ENCODE measurements around the gene ZNF182. TPM values are rescaled to one million over a fixed set of nuclear protein-coding genes. Genes with fewer than 3 reads are reported as not detected.
"Not testable (repeated sequence)": the region's sequence is repeated elsewhere in the genome, so short reads cannot be mapped to it uniquely, and the experiment has no call there.

ZNF182 gene
- total RNA-seq, 1 donor: 4.6 TPM

- not testable (repeated sequence) for H3K27me3 ChIP-seq (ENCODE audit: insufficient read depth, low read length); H3K9me3 ChIP-seq (ENCODE audit: low read depth, low read length); H3K4me3 ChIP-seq (ENCODE audit: low read length); H3K4me1 ChIP-seq (ENCODE audit: insufficient read depth, low read length)
Measured at GRCh38 chrX:48016583-48017310, 13.0 kb upstream of the ZNF182 start.

- H3K4me3 ChIP-seq (ENCODE audit: low read length); H3K9me3 ChIP-seq (ENCODE audit: low read depth, low read length); H3K27me3 ChIP-seq (ENCODE audit: insufficient read depth, low read length); H3K4me1 ChIP-seq (ENCODE audit: insufficient read depth, low read length): not testable (repeated sequence)
Measured at GRCh38 chrX:48009445-48009960, 5.7 kb upstream of the ZNF182 start.

- not testable (repeated sequence) for H3K9me3 ChIP-seq (ENCODE audit: low read depth, low read length); H3K4me1 ChIP-seq (ENCODE audit: insufficient read depth, low read length); H3K4me3 ChIP-seq (ENCODE audit: low read length); H3K27me3 ChIP-seq (ENCODE audit: insufficient read depth, low read length)
Measured at GRCh38 chrX:48006688-48007087, 2.9 kb upstream of the ZNF182 start, which contains the start of gene SPACA5. TSS of gene SPACA5 (plus strand) at chrX:48006988. CDS start at chrX:48007803, 815 bp downstream.

- Histone ChIP-seq H3K4me3 (ENCODE audit: low read length) (peak overlapping the region; percentile 66), H3K27me3 (ENCODE audit: insufficient read depth, low read length) (no peaks in the 10 kb centered on the region), H3K4me1 (ENCODE audit: insufficient read depth, low read length) (peaks cover 8% of the 10 kb centered on the region), H3K9me3 (ENCODE audit: low read depth, low read length) (no peaks in the 10 kb centered on the region)
Measured at GRCh38 chrX:48003367-48003757, 427 bp downstream of the ZNF182 start.

GRCh38 chrX:48002929-48003328 lies 860 bp downstream of the ZNF182 start:
- no peaks in the 10 kb centered on the region for H3K9me3 ChIP-seq (ENCODE audit: low read depth, low read length)
- peaks cover 8% of the 10 kb centered on the region for H3K4me1 ChIP-seq (ENCODE audit: insufficient read depth, low read length)
- no peaks in the 10 kb centered on the region for H3K27me3 ChIP-seq (ENCODE audit: insufficient read depth, low read length)
- peak overlapping the region; percentile 66 for H3K4me3 ChIP-seq (ENCODE audit: low read length)

- Histone ChIP-seq H3K4me3 (ENCODE audit: low read length) (no peak overlapping the region), H3K27me3 (ENCODE audit: insufficient read depth, low read length) (no peaks in the 10 kb centered on the region), H3K4me1 (ENCODE audit: insufficient read depth, low read length) (peaks cover 8% of the 10 kb centered on the region)
Measured at GRCh38 chrX:48002319-48002718, 1.5 kb downstream of the ZNF182 start.

GRCh38 chrX:48001260-48001659 lies 2.5 kb downstream of the ZNF182 start:
- H3K4me1 ChIP-seq (ENCODE audit: insufficient read depth, low read length): peaks cover 8% of the 10 kb centered on the region
- H3K4me3 ChIP-seq (ENCODE audit: low read length): no peak overlapping the region
- no peaks in the 10 kb centered on the region for H3K27me3 ChIP-seq (ENCODE audit: insufficient read depth, low read length)
- H3K9me3 ChIP-seq (ENCODE audit: low read depth, low read length): no peaks in the 10 kb centered on the region

More at GRCh38 chrX:48002319-48002718, 1.5 kb downstream of the ZNF182 start:
- H3K9me3 ChIP-seq (ENCODE audit: low read depth, low read length): no peaks in the 10 kb centered on the region

- H3K4me3 ChIP-seq (ENCODE audit: low read length): no peak overlapping the region
- H3K4me1 ChIP-seq (ENCODE audit: insufficient read depth, low read length): peaks cover 11% of the 10 kb centered on the region
- H3K9me3 ChIP-seq (ENCODE audit: low read depth, low read length): no peaks in the 10 kb centered on the region
- no peaks in the 10 kb centered on the region for H3K27me3 ChIP-seq (ENCODE audit: insufficient read depth, low read length)
Measured at GRCh38 chrX:47992669-47993068, 11.1 kb downstream of the ZNF182 start.

- H3K4me1 ChIP-seq (ENCODE audit: insufficient read depth, low read length): peaks cover 11% of the 10 kb centered on the region
- H3K4me3 ChIP-seq (ENCODE audit: low read length): no peak overlapping the region
- H3K9me3 ChIP-seq (ENCODE audit: low read depth, low read length): no peaks in the 10 kb centered on the region
- H3K27me3 ChIP-seq (ENCODE audit: insufficient read depth, low read length): no peaks in the 10 kb centered on the region
Measured at GRCh38 chrX:47992095-47992380, 11.8 kb downstream of the ZNF182 start.

- Histone ChIP-seq H3K4me3 (ENCODE audit: low read length) (no peak overlapping the region), H3K27me3 (ENCODE audit: insufficient read depth, low read length) (no peaks in the 10 kb centered on the region), H3K4me1 (ENCODE audit: insufficient read depth, low read length) (peaks cover 11% of the 10 kb centered on the region), H3K9me3 (ENCODE audit: low read depth, low read length) (no peaks in the 10 kb centered on the region)
Measured at GRCh38 chrX:47991263-47992094, 12.3 kb downstream of the ZNF182 start.

- no peaks in the 10 kb centered on the region for H3K4me1 ChIP-seq (ENCODE audit: insufficient read depth, low read length)
- no peak overlapping the region for H3K4me3 ChIP-seq (ENCODE audit: low read length)
- peaks cover 73% of the 10 kb centered on the region for H3K9me3 ChIP-seq (ENCODE audit: low read depth, low read length)
- no peaks in the 10 kb centered on the region for H3K27me3 ChIP-seq (ENCODE audit: insufficient read depth, low read length)
Measured at GRCh38 chrX:47976254-47977151, 27.3 kb downstream of the ZNF182 start.

GRCh38 chrX:47973235-47973634 lies 30.6 kb downstream of the ZNF182 start:
- no peaks in the 10 kb centered on the region for H3K27me3 ChIP-seq (ENCODE audit: insufficient read depth, low read length)
- no peaks in the 10 kb centered on the region for H3K4me1 ChIP-seq (ENCODE audit: insufficient read depth, low read length)
- peaks cover 46% of the 10 kb centered on the region for H3K9me3 ChIP-seq (ENCODE audit: low read depth, low read length)

GRCh38 chrX:47965526-47965925 lies 38.3 kb downstream of the ZNF182 start:
- H3K4me1 ChIP-seq (ENCODE audit: insufficient read depth, low read length); H3K27me3 ChIP-seq (ENCODE audit: insufficient read depth, low read length); H3K4me3 ChIP-seq (ENCODE audit: low read length); H3K9me3 ChIP-seq (ENCODE audit: low read depth, low read length): not testable (repeated sequence)

More at GRCh38 chrX:47973235-47973634, 30.6 kb downstream of the ZNF182 start:
- H3K4me3 ChIP-seq (ENCODE audit: low read length): no peak overlapping the region

GRCh38 chrX:47961830-47962229 lies 42.0 kb downstream of the ZNF182 start:
- H3K9me3 ChIP-seq (ENCODE audit: low read depth, low read length); H3K27me3 ChIP-seq (ENCODE audit: insufficient read depth, low read length); H3K4me3 ChIP-seq (ENCODE audit: low read length): not testable (repeated sequence)
- H3K4me1 ChIP-seq (ENCODE audit: insufficient read depth, low read length): peaks cover 11% of the 10 kb centered on the region

GRCh38 chrX:47960406-47960805 lies 43.4 kb downstream of the ZNF182 start:
- Histone ChIP-seq H3K9me3 (ENCODE audit: low read depth, low read length) (no peaks in the 10 kb centered on the region), H3K4me1 (ENCODE audit: insufficient read depth, low read length) (peaks cover 11% of the 10 kb centered on the region), H3K27me3 (ENCODE audit: insufficient read depth, low read length) (no peaks in the 10 kb centered on the region)

More at GRCh38 chrX:47960406-47960805, 43.4 kb downstream of the ZNF182 start:
- no peak overlapping the region for H3K4me3 ChIP-seq (ENCODE audit: low read length)
